ENCODE measurements around the gene MVB12B.

Gene MVB12B

DNA sequence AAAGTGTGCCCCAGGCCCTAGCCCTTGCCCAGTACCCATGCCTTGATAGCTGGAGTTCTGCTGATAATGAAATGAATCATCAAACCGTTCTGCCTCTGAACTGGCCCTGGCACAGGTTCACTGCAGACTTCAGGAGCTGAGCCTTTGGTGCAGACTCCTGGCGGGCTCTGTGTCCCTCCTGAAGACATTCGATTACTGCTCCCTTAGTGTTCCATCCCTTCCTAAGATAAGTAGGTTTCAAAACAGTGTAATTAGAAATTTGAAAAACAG is 97.2 kb downstream of the MVB12B start:
- no peak for DNase-seq (ENCODE audit: low read depth in 2 of 3, low spot score in 2 of 3)

DNA sequence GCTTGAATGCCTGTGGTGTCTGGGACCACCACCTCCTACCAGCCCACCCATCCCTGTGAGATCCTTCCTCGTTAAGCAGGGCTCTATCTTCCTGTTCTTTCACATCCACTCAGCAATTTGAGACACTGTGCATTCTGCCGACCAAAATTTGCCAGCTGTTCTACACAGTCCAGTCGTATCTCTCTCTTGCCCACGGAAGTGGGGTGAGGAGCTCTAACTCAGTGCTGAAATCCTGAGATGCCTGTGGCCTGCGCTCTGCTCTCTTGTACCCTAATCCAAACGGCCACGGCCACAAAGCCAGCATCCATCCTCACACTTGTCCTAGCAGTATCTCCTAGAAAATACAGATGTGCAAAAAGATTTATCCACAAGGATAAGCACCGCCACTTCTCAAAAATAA is 97.9 kb downstream of the MVB12B start:
- no peak for DNase-seq (ENCODE audit: low read depth in 2 of 3, low spot score in 2 of 3)

DNA sequence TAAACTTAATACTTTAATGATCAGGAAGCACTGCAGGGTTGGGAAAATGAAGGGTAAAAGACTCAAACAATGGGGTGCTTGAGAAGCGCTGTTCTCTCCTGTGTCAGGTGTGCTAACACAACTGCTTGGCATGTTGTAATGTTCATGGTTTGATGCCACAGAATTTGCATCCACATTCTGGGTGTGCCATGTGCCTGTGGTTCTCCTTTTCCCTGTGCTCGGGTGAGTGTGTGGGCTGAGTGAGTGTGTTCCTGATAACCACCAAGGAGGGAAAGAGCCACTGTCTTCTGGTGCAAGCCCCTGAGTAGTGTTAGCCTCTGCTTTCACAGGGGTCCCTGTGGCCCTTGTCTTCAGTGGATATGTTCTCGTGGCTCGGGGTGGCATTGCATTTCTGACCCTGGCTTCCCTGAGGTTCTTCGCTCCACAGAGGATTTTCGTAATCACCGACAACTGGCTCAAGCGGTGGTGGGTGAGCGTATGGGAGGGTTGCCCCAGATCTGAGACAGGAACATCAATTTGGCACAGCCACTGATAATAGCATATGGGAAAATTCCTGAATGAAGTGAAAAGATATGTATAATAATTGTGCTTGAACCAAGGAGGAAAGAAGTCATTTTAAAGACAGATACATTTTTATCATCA is 102.0 kb downstream of the MVB12B start:
- no peak for DNase-seq (ENCODE audit: low read depth in 2 of 3, low spot score in 2 of 3)

DNA sequence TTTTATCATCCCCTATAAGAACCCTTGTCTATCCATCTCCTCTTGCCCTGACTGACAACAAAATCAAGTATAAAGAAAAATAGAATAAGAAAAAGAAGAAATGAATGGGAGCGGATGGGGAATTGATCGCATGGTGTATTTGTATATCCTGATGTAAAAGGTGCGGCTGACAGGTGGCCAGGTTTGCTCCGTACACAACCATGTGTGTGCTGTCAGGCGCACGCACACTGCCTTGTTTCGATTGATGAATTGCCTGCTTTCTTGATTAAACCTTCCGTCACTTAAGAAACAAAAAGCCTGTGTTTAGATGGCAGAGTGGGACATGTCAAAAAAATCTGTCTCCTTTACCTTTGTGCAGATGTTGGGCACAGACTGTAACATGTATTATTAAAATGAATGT is 102.6 kb downstream of the MVB12B start:
- DNase-seq (ENCODE audit: low read depth in 2 of 3, low spot score in 2 of 3), result no peak

- DNase-seq (ENCODE audit: low read depth in 2 of 3, low spot score in 2 of 3), result no peak
Observed at GRCh38 chr9:126430124-126430523, 103.5 kb downstream of the MVB12B start.

GRCh38 chr9:126431077-126431742 is 104.6 kb downstream of the MVB12B start:
- DNase-seq (ENCODE audit: low read depth in 2 of 3, low spot score in 2 of 3), result no peak

DNA sequence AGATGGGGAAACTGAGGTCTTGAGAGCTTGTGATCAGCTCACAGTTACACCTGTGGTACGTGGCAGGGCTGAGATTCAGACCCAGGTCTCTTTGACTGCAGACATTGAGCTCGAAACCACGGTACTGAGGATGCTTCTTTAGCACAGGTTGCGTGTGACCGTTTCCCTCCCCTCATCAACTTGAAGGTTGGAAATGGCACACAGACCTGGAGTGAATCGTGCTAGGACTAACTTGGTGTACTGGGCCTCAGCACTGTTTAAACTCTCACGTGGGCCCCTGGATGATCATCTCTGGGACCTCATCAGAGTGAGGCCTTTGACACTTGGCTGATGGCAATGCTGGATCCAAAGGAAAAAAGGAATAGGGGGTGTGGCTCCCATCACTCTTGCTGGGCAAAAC is 106.0 kb downstream of the MVB12B start:
- DNase-seq (ENCODE audit: low read depth in 2 of 3, low spot score in 2 of 3), result no peak

GRCh38 chr9:126435105-126435504 is 108.5 kb downstream of the MVB12B start:
- no peak for DNase-seq (ENCODE audit: low read depth in 2 of 3, low spot score in 2 of 3)

GRCh38 chr9:126435626-126436025 is 109.0 kb downstream of the MVB12B start:
- no peak for DNase-seq (ENCODE audit: low read depth in 2 of 3, low spot score in 2 of 3)

DNA sequence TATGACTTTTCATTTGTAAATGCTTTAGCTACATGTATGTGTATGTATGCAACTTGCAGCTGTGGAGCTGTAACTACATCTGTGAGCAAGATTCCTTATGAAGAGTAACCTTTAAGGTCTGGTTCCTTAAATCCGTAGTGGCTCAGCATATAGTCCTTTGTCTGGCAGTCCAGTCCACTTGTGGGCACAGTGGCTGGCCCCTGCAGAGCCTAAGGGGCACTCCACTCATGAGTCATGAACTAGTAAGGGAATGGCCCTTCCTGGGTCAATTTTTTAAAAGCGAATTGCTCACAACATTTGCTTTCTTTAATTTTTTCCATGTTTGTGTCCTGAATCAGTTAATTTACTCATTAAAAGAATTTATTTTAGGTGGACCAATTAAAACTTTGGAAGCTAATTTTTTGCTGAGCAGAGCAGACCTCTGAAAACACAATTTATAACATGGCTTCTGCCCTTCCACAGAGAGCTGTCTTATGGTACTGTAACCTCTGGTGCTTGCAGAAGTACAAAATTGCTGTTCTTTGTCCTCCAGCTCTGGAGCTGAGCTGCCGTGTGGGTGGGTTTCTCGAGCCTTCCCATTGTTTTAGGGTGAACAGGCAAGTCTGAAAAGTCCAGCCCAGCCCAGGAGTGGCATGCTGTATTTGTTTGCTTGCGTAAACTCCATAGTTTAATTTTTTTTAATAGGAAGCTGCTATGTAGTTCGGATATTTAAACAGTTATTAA is 110.1 kb downstream of the MVB12B start:
- no peak for DNase-seq (ENCODE audit: low read depth in 2 of 3, low spot score in 2 of 3)

DNA sequence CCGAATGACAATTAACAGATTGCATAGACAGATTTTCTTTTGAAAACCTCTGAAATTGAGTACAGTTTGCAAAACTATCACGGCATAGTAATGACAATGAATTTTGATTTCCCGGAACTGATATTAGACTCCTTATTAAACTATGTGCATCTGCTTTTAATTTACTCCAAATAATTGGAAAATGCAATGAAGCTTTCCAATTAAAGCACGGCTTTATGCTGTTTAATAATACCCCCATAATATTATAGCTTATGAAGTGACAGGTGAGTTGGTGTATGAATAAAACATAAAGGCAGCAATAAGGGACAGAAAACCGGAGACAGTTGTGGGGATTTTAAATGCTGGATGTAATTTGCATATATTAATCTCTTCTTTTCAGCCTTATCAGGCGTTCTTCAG is 110.6 kb downstream of the MVB12B start:
- no peak for DNase-seq (ENCODE audit: low read depth in 2 of 3, low spot score in 2 of 3)

GRCh38 chr9:126437701-126438100 is 111.1 kb downstream of the MVB12B start:
- no peak for DNase-seq (ENCODE audit: low read depth in 2 of 3, low spot score in 2 of 3)

GRCh38 chr9:126438741-126439401 is 112.2 kb downstream of the MVB12B start:
- no peak for DNase-seq (ENCODE audit: low read depth in 2 of 3, low spot score in 2 of 3)

DNA sequence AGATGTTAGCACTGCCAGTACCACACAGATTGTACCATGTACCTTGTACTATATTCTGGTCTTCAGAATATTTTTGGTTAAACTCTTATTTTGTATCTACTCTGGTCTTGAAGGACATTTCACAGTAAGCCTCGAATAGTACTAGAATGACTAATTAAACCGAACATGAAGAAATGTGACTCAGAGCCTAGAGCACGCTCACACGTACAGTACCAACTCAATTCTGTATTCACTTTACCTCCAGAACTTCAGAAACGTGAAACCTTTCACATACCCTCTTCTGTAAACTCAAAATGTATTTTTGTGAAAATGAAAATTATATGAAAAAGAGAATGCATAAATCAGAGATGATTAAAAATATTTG is 112.8 kb downstream of the MVB12B start:
- no peak for DNase-seq (ENCODE audit: low read depth in 2 of 3, low spot score in 2 of 3)

- DNase-seq (ENCODE audit: low read depth in 2 of 3, low spot score in 2 of 3), result no peak
Observed at GRCh38 chr9:126439883-126440653, 113.4 kb downstream of the MVB12B start.

- no peak for DNase-seq (ENCODE audit: low read depth in 2 of 3, low spot score in 2 of 3)
Observed at GRCh38 chr9:126440940-126441339, 114.3 kb downstream of the MVB12B start.

GRCh38 chr9:126442636-126443035 is 116.0 kb downstream of the MVB12B start:
- no peak for DNase-seq (ENCODE audit: low read depth in 2 of 3, low spot score in 2 of 3)

GRCh38 chr9:126443144-126443543 is 116.5 kb downstream of the MVB12B start:
- DNase-seq (ENCODE audit: low read depth in 2 of 3, low spot score in 2 of 3), result no peak

GRCh38 chr9:126448136-126448535 is 121.5 kb downstream of the MVB12B start:
- no peak for DNase-seq (ENCODE audit: low read depth in 2 of 3, low spot score in 2 of 3)

DNA sequence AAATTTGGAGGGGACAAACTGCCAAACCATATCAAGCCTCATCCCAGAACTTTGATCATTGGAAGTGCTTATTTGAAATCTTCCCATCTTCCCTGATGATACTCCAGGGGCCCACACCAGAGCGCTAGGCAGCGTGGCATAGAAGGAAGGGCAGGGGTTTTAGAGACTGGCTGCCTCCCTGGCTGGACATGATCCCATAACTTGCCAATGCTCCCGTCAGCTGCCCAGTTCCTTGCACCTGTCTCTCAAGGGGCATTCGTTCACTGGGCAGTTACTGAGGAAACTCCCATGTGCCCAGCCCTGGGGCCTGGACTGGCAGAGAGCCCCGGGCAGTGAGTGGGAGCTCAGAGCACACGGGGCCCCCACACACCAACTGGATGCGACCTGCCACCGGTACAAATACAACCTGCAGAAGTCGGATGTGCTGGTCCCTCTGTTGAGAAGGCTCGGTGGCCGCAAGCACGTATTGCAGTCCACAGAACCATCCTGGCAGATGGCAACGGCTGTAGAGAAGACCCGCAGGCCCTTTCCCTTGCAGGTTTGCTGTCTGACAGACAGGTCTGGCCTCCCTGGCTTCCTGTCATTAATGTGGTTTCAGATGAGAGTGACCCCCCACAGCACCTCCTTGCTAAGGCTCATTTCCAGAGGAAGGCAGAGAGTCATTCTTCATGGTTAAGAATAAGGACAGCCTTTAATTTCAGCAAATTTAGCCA is 122.4 kb downstream of the MVB12B start:
- DNase-seq (ENCODE audit: low read depth in 2 of 3, low spot score in 2 of 3), result no peak

Measured in activated CD8-positive, alpha-beta memory T cell treated with anti-CD3 and anti-CD28 coated beads for 48 hours (primary cell).